Epidermal melanocyte (primary cell): Measurements from ENCODE around the gene ZNF507.

Source experiments
- DNase-seq: peaks from one replicate; pipeline ENCODE4 v3.0.0; 2011; ENCODE audit warnings: low spot score; ENCODE audit not compliant: insufficient read length

Gene ZNF507

DNA sequence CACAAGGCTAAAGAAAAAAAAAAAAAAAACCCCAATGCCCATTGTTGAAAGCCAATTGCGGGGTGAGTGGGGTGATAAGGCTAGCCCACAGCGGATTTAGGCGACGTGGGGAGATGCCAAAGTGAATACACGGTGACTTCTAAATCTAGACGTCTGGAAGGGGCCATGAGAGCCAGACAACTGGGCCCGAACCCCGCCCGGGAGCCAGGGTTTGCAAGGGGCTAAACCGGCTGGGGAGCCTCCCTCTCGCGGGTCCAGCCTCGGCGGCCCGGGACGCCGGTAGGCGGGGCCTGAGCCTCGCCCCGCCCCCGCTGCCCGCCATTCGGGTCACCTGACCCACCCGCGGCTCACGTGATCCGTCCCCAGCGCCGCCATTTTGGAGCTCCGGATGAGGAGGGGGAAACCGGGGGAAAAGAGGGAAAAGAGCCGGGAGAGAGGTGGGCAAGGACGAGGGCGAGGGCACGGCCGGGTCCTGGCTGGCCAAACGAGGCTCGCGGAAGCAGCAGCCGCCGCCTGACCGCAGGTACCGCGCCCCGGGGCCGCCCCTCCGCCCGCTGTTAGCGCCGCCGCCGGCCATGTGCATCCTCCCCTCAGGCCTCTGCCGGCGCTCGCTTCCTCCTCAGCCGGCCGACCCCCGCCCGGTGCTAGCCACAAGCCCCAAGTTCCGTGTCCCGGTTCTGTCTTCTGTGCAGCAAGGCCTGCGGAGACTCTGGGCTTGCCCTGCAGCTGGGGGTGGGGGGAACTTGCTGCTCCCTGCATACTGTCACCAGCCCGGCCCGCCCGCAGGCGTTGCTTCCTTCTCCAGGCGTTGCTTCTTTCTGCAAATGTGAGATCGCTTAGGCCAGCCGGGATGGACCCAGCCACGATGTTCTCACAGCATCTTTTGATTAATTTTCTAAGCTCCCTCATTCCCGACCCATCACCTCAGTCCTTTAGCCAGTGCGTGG, at the start of gene ZNF507:
ZNF507 (plus strand) TSS at position 350 of the 947 bp plus-strand sequence. CDS start 7,221 bp downstream, outside the sequence.
- peak; percentile 84 for DNase-seq

DNA sequence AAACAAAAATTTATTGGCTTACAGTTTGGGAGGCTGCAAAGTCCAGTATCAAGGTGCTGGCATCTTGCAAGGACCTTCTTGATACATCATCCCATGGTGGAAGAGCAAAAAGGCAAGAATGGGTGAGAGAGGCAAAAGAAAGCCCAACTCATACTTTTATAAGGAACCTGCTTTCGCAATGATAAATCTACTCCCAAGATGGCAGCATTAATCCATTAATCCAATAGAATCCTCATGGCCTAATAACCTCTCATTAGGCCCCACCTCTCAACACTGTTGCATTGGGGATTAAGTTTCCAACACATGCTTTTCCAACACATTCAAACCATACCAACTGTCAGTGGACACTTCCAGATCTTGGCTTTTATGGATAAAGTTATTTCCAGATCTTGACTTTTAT, 48.7 kb upstream of the ZNF507 start:
- DNase-seq, result no peak

DNA sequence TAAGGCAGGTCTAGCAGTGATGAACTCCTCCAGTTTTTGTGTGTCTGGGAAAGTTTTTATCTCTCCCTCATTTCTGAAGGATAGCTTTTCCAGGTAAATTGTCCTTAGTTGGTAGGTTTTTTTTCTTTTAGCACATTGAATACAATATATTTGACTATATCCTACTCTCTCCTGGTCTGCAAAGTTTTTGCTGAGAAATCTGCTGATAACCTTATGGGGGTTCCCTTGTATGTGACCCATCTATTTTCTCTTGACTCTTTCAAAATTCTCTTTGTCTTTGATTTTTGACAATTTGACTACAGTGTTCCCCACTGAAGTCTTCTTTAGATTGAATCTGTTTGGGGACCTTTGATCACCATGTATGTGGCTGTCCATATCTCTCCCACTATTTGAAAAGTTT, 42.6 kb upstream of the ZNF507 start:
- DNase-seq, result no peak

DNA sequence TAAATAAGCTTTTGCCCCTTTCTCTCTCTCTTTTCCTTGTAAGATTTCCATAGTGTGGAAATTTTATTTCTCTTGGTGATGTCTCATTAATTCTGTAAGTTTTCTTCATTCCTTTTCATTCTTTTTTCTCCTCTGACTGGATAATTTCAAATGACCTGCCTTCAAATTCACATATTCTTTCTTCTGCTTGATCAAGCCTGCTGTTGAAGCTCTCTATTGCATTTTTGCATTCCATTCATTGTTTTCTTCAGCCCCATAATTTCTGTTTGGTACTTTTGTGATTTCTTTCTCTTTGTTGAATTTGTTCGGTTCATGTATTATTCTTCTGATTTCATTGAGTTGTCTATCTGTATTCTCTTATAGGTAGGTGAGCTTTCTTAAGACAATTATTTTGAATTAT, 42.2 kb upstream of the ZNF507 start:
- no peak for DNase-seq

DNA sequence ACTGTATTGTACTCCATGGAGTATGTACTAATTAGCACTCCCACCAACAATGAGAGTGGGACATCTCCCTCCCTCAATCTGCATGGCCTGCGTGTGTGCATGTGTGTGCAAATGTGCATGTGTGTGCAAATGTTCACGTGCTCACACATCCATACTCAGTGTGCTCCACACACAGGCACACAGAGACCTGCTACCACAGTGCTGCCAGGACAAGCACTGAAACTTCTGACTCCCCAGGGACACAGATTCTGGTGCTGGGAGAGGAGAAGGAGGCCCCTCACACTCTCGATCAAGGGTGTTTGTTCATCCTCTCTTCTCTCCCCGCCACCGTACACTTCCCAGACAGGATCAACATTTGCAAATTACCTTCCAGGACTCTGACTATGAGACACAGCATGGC, 37.8 kb upstream of the ZNF507 start:
- no peak for DNase-seq

DNA sequence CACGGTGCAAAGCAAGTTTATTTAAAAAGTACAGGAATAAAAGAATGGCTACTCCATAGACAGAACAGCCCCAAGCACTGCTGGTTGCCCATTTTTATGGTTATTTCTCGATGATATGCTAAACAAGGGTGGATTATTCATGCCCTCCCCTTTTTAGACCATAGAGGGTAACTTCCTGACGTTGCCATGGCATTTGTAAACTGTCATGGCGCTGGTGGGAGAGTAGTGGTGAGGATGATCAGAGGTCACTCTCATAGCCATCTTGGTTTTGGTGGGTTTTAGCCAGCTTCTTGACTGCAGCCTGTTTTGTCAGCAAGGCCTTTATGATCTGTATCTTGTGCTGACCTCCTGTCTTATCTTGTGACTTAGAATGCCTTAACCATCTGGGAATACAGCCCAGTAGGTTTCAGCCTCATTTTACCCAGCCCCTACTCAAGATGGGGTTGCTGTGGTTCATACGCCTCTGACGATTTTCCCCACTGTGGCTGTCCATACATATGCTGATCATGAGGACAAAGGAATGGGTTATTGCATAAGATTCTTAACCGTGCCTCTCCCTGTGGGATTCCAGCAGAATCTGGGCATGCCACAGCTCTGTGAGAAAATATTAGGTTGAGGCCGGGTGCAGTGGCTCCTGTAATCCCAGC, 36.9 kb upstream of the ZNF507 start:
- DNase-seq, result no peak

DNA sequence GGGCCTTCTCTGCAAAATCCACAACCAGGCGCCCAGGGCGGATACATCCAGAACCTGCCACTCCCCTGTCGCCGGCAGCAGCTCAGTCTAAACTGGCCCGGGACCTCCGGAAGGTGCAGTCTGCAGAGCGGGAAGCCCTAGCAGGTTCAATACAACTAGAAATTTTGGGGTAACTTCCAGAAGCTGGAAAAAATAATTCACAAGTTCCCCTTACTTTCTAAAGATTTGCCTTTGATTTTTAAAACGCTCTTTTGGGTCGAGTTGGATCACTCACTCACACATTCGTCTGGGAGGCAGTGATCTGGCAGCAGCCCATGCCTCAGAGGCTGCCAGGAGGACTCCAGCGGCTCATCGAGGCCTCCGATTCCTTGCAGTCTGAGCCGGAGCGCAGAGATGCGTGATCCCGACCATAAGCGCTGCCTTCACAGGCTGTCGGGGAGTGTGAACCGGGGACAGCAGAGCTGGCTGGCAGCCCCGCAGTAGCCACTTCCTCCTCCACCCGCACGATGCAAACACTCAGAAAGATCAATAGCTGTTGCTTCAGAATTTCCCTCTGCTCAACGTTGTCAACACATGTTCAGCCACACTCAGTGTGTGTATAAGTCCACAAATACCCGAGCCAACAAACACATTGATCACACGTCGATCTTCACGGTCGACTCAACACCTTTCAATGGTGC, 35.6 kb upstream of the ZNF507 start:
- no peak for DNase-seq

DNA sequence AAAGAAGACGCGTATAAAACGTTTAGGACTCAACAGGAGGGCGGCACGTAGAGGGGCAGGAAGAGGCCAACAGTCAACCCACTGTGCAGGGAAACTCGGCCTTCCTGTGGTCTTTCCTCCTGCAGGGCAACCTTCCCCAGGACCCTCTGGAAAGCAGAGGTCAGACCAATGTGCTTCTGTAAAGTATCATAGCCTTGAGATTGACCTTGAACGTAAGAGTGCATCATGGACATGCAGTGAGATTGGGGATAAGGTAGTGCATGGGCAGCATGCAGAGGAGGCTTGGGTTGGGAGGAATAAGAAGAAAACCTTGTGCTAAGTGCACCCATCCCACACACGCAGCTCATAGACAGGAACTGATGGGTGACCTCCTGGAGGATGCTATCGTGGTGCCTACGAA, 34.0 kb upstream of the ZNF507 start:
- DNase-seq, result no peak

DNA sequence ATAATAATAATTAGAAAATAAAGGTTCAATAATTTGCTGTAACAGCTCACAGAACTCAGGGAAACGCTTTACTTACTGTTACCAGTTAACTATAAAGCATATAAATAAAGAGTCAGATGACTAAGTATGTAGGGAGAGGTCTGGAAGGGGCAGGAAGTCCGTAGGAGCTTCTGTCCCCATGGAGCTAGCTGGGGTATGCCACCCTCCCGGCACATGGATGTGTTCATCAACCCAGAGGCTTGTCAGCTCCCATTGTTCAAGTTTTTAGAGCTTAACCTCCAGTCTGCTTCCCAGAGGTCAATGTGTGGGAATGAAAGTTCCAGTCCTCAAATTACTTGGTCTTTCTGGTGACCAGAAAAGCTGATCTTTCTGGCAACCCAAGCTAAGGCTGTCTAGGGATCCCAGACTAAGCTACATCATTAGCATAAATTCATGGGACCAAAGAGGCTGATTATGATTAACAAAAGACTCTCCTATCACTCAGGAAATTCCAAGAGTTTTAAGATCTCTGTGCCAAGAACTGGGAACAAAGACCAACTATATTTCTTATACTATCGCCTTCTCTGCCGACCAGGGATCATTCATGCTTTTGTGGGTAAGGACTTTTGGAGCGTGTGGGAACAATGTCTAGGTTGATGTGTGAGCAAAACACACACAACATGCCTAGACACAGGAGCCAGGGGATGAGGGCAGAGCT, 31.7 kb upstream of the ZNF507 start:
- DNase-seq, result no peak

DNA sequence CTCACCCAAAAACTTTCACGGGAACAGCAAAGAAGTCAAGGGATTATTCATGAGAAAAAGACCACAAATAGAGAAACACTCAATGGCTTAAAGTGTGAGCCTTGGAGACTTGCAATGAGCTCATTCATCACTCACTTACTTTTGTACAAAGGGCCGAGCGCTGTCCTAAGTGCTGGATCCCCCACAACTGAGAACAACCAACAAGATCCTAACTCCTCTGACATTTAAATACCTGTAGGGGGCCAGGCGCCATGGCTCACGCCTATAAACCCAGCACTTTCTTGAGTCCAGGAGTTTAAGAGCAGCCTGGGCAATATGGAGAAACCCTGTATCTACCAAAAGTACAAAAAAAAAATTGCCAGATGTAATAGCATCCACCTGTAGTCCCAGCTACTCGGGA, 29.4 kb upstream of the ZNF507 start:
- DNase-seq, result no peak

DNA sequence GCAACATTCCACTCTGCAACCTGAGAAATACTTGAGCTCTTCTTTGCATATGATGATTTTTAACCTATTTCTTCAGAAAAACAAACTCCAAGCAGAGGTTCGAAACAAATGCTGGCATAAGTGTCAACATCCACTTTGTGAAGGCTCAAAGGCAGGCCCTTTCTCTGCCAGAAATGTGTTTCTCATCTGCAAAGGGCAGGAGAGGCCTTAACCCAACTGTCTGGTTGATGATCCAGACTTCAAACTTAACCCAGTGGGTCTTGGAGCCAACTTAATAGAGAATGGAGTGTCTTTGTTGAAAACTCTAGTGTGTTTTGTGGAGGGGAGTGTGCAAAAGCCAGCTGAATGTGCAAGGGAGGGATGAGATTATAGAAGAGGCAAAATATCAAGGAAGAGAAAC, 28.3 kb upstream of the ZNF507 start:
- no peak for DNase-seq

DNA sequence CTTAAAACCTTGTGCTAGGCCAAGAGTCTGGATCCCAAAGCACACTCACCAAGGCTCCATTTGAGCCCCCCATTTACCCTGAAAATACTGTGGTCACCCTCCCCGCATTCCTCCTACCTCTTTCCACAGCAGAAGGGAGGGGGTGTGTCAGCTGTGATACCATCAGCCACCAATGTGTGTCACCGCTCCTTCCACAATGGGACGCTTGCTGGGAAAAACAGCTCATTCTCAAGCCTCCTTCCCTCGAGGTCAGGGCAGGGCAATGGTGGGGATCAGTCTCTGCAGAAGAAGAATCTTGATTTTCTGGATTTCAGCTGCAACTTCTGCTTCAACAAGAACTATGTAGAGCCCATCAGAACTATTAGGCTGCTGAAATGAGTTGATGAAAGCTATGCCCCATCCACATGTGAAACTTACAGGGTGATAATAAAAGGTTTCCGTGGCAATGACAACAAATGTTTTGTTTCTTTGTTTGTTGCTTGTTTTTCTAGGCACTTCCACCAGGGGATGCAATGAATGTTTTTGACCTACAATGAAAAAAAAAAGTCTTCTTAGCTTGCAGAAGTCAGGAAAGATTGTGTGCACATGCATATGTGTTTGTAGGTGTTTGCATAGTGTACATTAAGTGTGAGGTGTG, 26.4 kb upstream of the ZNF507 start:
- DNase-seq, result no peak

DNA sequence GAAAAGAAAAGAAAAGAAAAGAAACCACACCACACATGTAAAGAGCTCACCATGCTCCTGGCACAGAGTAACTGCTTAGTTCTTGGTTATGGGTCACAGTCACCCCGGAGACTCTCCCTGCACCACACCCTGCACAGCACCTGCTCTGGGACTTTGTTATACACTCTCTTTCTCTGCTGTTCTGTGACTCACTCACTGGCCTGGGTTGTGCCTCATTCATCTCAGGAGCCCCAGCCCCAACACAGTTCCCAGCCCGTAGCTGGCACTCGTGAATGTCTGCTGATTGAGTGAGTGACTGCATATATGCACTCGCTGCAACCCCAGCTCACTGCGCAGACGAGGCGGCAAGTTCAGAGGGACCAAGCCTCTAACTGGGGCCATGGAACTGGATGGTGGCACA, 22.9 kb upstream of the ZNF507 start:
- no peak for DNase-seq

DNA sequence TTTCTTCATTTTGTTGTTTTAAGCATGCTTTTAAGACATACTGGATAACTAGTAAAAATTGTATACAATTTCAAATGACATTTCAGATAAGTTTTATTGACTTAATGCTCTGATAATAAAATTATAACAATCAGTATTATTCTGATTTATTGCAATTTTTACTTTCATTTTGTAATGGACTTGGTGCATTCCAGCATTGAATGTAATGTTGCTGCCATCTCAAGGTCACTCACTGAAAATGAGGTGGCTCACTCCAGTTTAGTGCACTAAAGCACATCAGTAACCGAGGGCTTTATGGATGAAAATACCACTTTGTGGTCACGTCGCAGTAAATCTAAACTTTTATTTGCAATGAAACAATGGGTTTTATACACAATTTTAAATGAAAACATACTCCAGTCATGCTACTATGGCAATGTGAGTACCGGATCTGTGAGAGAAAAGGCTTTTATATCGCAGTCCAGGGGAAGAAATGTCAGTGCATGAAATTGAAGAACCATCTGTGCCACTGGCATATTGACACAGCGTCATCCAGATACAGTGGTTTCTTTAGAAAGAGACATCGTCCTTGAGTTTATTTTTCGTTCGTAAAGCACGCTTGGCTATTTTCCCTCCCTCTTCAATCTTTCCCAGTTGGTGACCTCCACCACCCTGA, 20.7 kb upstream of the ZNF507 start:
- DNase-seq, result no peak

DNA sequence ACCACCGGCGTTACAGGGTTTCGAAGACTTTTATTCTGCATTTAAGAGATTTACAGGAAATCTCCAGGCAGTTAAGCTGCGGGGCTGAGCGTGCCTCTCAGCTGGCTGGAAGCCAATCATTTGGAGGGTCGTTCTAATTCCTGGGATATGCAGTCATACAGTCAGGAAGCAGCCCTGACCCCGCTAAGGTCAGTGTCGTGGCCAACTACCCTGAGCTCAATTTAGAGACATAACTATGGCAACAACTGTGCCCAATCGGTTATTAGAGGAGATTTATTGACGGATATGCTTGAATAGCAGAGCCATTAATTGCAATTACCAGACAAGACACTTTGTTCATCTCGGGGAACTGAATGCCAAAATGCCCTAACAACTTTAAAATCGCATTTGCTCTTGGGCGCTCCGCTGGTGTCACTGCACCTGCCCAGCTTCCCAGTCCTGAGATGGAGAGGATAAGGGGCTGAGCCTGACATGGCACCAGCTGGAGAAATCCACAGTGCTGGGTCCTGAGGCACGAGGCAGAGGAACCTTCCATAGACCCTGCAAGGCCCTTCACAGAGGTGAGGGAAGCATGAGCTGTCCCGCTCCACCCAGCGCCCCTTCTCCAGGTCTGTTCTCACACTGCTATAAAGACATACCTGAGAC, 15.1 kb upstream of the ZNF507 start:
- DNase-seq, result no peak

DNA sequence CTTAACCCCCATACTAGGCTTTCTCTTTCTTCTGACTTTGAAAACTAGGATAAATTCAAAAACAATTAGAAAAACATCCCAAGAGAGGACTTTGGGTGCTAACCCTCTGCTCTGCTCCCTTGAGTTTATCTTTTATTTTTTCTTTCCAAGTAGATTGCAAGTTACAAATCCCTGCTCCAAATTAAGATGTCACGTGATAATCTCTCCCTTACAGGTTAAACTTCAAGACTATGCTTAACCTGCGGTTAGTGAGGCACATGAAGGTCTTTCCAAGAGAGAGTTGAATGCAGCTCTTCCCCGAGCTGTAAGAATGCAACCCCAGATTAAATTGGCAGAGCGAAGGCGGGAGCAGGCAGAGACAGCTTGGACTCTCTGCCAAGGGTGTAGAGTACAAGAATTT, 12.2 kb upstream of the ZNF507 start:
- no peak for DNase-seq

DNA sequence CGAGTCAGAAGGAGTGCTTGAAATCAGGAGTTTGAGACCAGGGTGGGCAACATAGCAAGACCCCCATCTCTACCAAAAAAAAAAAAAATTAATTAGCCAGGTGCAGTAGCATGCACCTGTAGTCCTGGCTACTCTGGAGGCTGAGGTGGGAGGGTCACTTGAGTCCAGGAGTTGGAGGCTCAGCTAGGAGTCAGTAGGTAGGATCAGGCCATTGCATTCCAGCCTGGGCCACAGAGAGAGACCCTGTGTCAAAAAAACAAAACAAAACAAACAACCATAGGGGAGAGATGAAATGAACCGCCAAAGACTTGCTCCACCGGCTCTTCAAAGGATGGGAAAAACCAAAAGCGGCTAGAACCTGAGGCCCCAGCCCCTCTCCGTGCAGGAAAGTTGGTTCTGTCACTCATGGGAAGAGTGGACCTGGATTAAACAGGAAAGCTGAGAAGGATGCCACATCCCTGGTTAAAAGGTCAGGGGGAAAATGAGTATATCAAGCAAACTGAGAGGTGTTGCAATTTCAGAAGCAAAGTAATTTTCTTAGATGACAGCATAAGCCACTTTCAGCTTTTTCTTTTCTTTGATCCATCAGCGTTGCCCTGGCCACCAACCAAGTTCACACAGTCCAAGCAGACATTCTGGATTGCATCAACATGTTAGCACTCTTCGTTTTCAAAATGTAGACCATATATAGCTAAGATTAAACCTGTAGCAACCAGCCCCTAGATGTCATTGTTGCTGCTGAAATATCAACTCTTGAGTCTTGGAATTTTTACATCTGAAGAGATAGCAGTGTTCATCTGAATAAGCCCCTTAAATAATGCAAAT, 8.9 kb upstream of the ZNF507 start:
- DNase-seq, result no peak

DNA sequence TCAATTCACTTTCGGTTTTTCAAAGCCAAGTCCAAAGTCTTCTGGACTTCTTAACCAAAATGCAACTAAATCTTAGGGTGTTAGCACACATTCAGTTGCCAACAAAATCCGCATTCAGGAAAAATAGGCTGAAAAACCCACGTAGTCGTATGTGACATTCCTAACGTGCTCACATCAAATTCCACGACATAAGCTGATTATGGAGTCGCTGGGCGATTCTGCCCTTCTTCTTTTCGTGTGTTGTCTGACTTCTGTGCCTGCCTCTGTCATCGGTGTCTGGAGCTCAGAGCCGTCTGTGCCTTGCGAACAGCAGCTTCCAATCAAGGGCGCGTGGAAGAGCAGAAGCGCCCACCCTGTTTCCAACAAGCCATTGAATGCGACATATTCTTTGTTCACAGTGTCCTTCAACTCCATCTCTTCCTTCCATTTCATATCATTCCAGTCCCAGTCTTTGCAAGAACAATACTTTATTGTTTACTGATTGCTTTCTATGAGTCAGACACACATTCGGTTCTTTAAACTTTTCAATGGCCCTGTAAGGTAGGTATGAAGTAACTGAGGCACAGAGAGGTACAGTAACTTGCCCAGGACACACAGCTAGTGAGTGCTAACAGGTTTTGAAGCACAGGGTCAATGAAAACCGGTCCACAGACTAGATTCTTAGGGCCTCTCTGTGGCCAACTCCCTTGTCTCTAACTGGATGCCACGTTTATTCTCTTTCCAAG, 8.2 kb upstream of the ZNF507 start:
- no peak for DNase-seq

DNA sequence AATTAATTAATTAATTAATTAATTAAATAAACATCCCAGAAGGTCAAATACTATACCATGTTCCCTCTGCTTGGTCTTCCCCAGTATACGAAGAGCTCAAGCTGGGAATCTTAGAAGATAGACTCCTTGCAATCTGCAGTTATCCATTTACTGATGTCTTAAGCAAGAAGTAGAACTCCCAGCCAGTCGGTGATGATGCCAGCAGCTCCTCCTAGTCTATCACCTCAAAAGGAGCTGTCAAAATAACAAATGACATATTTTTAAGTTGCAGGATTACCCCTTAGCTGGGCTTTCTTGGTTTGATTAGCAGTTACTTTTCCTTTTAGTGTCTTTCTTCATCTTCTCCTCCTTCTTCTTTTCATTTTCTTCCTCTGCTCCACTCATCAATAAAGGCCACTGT, 6.0 kb upstream of the ZNF507 start:
- no peak for DNase-seq
